Measurements from ENCODE around the gene RAET1L.

- no peak for TF ChIP-seq HCFC1 (IDR thresholded peaks at IDR 0.05; ENCODE audit: low read depth, low read length)
- no peak for TF ChIP-seq ZZZ3 (IDR thresholded peaks at IDR 0.05)
- no peak for TF ChIP-seq NFE2L1 (tag; IDR thresholded peaks at IDR 0.05; ENCODE audit: borderline replicate concordance, low read depth)
- peak; percentile 57; the same call in 1 of the 2 replicates for TF ChIP-seq EZH2 (IDR thresholded peaks at IDR 0.05; ENCODE audit: borderline replicate concordance, low read depth, low read length)
- no peak for TF ChIP-seq ZNF274 (IDR thresholded peaks at IDR 0.05; ENCODE audit: borderline replicate concordance, low read depth, low read length)
- no peak for TF ChIP-seq ZNF12 (CRISPR knock-in tag; IDR thresholded peaks at IDR 0.05)
- no peak for TF ChIP-seq SETDB1 (IDR thresholded peaks at IDR 0.05; ENCODE audit: low read length)
- no peak for TF ChIP-seq ELK1 (CRISPR knock-in tag; IDR thresholded peaks at IDR 0.05)
- TF ChIP-seq TAF1 (IDR thresholded peaks at IDR 0.05; ENCODE audit: control insufficient read depth, extremely low read depth, insufficient read depth, low read length, severe bottlenecking): no peak
- no peak for TF ChIP-seq SP1 (CRISPR knock-in tag; IDR thresholded peaks at IDR 0.05)
- no peak for TF ChIP-seq NKRF (IDR thresholded peaks at IDR 0.05; ENCODE audit: borderline replicate concordance)
Measured at GRCh38 chr6:150058231-150058792, 33.0 kb upstream of the RAET1L start.

All from K562 (cell line).